ENCODE measurements around the gene EPHB2.
A peak's percentile ranks its signal among the peaks of the same experiment; 100 is the strongest.

EPHB2 gene

GRCh38 chr1:22722901-22723550 lies 12.4 kb downstream of the EPHB2 start:
- no peak for FAIRE-seq

DNA sequence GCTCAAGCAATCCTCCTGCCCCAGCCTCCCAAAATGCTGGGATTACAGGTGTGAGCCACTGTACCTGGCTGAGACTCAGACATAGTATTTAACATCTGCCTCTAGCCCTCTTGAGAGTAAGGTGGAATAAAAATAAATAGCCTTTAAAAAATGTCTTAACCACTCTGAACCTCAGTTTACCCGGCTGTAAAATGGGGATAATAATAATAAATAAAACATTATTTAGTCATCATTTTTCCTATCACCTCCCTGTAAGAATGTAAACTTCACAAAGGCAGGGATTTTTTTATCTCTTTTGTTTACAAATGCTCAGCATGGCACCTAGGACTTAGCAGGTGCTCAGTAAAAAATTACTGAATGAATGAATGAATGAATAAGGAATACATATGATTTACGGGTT lies 17.2 kb downstream of the EPHB2 start:
- FAIRE-seq: no peak

GRCh38 chr1:22728751-22729399 lies 18.2 kb downstream of the EPHB2 start:
- FAIRE-seq: no peak

GRCh38 chr1:22729400-22729773 lies 18.7 kb downstream of the EPHB2 start:
- no peak for FAIRE-seq

GRCh38 chr1:22729912-22730311 lies 19.3 kb downstream of the EPHB2 start:
- FAIRE-seq: no peak

DNA sequence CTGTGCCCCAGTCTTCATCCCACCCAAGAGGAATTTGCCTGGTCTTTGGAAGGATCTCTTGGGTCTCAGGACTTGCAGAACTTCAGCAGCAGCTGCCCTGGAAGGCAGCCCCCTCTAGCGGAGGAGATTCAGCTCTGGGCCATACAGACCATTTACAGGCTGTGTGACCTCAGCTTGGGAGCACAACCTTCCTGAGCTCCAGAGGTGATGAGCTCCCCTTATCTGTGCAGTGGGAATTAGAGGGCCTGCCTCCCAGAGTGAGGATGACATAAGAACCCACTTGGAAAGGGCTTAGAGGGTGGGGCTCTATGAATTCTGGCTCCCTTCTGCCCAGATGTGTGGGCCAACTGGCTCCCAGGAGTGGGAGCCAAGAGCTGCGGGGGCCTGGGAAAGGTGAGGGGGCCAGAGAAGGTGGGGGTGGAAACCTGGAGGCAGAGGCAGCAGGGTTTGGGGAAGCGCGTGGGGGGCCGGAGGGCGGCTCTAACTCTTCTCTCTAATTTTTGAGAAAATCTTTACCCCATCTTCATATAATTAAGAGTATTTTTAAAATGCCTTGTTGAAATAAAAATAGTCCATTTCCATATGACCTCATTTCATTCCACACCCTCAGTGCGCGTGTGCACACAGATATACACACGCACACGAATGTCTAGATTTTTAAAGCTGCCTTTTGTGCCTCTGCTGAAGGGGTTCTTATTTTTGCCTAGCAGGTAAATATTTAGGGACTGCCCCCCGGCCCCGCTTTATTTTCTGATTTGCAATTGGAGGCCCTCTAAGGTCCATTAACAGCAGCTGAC lies 21.5 kb downstream of the EPHB2 start:
- FAIRE-seq: no peak

- FAIRE-seq: no peak
These were observed 23.0 kb downstream of the EPHB2 start for GRCh38 chr1:22733643-22734042.

GRCh38 chr1:22736501-22737080 lies 26.0 kb downstream of the EPHB2 start:
- no peak for FAIRE-seq

GRCh38 chr1:22737374-22738068 lies 26.9 kb downstream of the EPHB2 start:
- no peak for FAIRE-seq

- FAIRE-seq: no peak
These were observed 27.4 kb downstream of the EPHB2 start for GRCh38 chr1:22738069-22738435.

DNA sequence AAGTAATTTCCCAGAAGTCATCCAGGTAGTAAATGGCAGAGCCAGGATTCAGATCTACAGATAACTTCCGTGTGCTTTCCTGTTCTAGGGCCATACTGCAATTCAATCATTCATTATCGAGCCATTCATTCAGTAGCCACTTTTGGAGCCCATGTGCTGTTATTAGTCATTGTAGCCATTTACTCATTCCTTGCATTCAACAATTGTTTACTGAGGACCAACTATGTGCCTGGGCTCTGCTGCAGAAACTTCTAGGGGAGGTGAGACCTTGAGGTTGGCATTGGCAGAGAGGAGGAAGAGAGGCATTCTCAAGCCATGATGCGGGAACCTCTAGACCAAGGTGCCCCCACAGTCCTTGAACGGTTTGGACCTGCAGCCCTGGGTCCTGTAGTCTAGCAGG lies 27.9 kb downstream of the EPHB2 start:
- no peak for FAIRE-seq

DNA sequence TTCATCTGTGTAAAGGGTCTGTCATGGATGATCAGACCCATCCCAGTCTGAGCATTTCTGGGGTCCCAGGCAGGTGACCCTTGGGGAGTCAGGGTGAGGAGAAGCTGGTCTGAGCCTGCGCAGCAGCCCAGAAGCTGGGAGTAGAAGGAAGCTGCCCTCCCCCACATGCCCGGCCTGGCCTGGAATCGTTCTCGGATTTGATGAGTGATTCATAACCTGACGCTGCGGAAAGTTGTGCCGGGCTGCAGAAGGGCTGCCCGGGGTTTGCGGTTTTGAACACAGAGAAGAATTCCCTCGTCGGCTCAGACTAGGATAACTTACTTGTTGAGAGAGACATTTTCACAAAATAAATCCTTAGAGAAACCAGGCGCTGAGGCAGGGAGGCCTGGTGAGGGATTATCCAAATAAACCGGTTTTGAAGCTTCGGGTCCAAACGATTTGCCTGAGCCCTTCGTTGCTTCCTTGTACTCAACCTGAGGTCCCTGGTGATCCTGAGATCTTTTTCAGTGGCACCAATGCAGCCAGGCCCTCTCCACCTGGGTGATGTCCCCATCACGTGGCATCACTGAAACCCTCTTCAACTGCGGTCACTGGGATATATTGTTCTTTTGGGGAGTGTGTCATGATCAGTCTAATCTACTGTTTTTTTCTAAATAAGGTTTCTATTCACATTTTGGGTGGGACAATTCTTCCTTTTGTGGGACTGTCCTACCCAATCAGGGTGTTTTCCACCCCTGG lies 29.2 kb downstream of the EPHB2 start:
- FAIRE-seq: no peak

GRCh38 chr1:22741118-22741517 lies 30.5 kb downstream of the EPHB2 start:
- no peak for FAIRE-seq

DNA sequence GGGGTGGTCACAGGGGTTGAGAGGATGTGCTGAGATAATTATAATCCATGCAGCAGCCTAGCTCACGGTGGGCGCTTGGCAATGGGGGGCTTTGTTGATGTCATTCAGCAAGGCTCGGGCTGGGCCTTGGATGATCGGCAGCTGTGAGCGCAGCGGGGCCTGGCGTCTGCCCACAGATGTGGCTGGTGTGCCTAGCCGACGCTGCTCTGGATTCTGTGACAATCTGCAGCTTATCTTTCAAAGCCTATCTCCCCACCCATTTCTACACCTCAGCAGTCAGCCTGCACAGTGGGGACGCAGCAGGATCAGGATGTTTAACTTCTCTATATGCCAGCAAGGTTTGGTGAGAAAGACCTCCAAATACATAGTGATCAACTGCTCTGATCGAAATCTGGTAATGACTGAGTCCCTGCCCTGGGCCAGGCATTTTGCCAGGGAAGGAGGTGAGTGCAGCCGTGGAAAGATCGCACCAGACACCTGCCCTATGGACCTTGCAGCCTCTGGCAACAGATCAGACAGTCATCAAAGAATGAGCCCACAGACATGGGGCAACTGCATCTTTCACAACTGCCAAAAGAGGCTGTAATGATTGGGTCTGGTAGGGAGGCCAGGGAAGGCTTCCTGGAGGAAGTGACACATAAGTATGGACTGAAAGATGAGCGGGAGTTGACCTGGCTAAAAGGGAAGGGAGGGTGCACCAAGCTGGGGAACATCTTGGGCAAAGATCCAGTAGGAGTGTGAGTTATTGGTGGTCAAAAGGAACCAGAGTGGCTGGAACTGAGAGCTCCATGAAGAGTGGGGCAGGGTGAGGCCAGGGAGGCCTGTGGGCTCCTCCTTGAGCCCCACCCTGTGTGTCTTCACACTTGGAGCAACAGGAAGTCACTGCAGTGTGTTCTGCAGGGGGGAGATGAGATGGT lies 35.3 kb downstream of the EPHB2 start:
- FAIRE-seq: no peak

DNA sequence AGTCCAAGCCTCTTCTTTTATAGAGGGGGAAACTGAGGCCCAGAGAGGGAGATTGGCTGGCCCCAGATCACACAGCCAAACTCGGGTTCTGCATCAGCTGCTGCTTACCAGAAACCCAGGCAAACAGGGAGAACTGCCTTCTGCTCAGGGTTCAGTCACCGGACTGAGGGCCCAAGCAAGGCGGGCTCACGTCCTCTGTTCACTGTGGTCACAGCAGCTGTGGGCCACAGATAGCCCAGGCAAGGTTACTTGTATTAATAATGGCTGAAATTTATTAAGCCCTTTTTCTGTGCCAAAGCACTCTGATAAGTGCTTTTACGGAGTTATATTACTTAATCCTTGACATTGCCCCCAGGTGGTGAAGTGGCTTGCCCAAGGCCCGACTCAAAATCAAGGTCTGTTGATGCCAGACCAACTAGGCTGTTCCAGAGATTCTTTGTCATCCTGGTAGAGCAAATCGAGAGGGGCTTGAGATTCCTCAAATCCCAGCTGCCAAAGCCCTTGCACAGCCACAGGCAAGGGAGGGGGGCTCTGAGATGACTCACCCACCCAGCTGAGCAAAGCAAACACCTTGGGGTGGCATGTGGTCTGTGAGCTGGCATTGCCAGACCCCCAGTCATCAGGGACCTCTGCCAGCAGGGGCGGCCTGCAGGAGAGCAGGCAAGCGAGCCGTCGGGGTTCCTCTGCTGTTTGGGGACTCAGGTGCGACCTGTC lies 36.5 kb downstream of the EPHB2 start:
- no peak for FAIRE-seq

- FAIRE-seq: no peak
These were observed 37.1 kb downstream of the EPHB2 start for GRCh38 chr1:22747735-22748073.

DNA sequence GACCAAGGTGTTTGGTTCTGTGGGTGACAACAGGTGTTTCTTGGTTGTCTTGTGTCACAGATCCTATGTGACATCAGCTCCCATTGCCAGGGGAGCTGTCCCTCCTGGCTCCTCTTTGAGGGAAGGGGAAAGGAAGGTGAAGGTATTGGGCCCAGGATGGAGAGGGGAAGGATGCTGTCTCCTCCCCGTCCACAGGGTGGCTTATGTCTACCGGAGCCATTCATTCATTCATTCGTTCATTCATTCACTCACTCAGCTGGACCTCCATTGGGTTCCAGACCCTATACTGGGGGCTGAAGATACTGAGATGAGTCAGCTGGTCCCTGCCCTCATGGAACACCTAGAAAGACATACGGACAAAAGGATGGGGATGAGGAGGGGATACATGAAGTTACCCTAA lies 38.9 kb downstream of the EPHB2 start:
- FAIRE-seq: no peak

DNA sequence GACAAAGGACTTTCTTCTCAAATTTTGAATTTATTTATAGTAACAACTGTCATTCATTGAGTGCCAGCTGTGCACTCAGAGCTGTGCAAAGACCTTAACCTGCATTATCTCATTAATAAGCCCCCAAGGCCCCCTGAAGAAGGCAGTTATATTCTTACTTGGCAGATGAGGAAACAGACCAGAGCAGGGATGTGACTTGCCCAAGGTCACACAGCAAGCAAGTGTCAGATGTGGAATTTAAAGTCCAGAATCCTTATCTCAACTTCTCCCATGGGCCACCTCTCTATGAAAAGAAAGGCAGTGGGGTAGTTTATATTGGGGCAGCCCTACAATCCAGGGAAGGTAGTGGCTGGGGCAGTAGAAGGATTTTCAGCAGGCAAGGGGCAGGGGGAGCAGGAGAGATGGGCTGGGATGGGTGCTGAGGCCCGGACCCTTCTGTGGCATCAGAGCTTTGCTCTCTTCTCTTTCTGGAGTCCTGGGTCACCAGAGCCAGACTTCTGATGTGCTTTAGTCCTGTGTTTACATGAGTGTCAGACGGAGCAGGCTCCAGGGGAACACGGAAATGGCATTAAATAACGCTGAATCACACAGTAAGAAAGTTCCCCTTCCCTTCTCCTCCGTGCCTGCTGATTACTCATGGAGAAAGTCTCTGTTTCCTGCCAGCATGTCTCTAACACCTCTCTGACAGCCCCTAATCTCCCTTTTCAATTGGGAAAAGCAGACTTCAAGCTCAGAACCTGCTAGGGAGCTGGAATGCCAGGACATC lies 39.5 kb downstream of the EPHB2 start:
- FAIRE-seq: peak; percentile 76

DNA sequence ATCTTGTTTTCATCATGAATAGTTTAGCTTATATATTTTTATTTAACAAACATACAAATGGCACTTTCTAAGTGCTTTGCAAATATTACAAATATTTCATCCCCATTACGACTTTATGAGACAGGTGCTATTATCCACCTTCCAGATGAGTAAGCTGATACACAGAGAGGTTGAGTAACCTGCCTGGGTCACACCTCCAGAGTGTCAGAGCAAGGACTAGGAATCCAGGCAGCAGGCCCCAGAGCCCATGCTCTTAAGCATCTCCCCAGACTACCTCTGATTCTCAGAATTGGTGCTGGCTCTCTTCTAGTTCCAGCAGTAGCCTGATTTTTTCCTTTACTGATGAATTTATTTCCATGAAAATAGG lies 40.0 kb downstream of the EPHB2 start:
- FAIRE-seq: no peak

GRCh38 chr1:22751124-22751531 lies 40.5 kb downstream of the EPHB2 start:
- no peak for FAIRE-seq
